Stimulated activated CD4-positive, alpha-beta T cell treated with anti-CD3 and anti-CD28 coated beads, Interleukin-1b, Interleukin-23, amount 100 ng/mL, for 1 hour (primary cell): ENCODE measurements around the gene TECPR2.
"Not testable (repeated sequence)": the region's sequence is repeated elsewhere in the genome, so short reads cannot be mapped to it uniquely, and the experiment has no call there.

ENCODE experiments used
- DNase-seq, 2 donors: peaks; one replicate each; pipeline ENCODE4 v3.0.0-alpha.2; 2020; ENCODE audit warnings: low read depth in 2 of 2

The TECPR2 gene

DNA sequence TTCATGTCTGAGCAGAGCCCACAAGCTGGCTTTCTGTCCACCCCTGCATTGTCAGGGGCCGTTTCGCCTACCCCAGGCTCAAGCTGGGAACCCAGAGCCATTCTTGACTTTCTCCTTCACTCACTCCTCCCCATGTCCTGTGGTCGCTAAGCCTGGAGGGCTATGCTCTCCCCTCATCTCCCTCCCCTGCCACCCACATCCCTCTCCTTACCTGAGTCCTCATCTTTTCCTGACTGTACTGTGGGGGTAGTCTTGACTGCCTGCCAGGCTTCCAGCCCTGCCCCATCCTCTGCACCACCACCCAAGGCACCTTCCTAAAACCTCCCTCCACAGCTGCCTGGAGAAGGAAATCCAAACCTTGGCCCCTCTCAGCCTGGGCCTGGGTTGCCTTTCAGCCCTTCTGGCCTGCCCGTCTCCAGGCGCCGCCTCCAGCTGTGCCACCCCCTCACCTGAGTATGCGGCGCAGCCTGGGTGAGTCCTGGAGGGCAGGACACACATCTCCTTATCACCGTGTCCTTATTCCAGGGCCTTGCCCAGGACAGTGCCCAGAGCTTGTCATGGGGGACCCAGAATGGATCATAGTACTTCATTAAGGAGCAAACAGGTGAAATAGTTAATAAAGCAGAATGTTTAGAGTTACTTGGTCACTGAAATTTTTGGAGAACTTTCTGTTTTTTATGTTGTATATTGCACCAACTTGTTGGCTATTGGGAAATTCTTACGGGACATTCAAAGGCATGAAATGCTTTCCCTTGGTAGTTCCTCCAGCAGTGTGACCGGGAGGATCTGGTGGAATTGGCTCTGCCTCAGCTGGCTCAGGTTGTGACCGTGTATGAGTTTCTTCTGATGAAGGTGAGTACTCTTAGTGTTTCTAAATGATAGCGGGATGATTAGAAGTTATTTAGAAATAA, 28.7 kb upstream of the TECPR2 start:
- no peak for DNase-seq

DNA sequence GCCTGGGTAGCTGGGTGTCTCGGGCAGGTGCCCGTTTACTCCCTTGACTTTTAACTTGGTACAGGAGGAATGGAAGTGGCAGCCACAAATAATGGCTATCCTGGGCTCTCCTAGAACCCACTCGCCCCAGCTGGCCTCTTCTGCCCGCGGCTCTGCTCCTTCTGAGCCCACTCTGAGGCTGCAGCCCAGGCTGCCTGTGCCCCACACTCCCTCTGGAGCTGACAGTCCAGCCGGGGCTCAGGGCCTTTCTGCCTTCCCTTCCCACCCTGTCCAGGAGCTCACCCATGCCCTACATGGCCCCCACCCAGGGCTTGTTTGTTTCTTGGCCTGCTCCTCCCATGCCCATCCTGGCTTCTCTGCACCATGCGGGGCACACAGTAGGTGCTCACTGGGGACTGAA, 27.6 kb upstream of the TECPR2 start:
- DNase-seq = no peak

DNA sequence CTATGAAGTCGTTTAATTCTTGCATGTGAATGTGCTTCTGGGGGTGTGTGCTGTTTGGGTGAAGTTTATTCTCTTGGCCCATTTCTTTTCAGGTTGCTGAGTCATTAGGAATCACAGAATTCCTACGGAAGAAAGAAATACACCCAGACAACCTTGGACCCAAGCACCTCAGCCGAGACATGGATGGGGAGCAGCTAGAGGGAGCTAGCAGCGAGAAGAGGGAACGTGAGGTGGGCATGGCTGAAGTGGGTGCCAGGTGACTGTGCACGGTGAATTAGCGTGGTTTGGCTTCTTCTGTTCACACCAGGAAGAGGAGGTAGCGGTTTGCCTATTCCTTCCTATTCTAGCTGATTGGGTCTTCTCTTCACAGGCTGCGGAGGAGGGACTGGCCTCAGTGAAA, 24.0 kb upstream of the TECPR2 start:
- no peak for DNase-seq

DNA sequence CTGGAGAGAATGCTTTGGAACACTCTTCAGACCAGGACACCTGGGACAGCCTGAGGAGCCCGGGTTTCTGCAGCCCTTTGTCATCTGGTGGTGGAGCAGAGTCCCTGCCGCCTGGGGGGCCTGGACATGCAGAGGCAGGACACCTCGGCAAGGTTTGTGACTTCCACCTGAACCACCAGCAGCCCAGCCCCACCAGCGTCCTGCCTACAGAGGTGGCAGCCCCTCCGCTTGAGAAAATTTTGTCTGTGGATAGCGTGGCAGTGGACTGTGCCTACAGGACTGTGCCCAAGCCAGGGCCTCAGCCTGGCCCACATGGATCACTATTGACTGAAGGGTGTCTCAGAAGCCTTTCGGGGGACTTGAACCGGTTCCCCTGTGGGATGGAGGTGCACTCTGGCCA, 21.2 kb upstream of the TECPR2 start:
- DNase-seq = no peak

DNA sequence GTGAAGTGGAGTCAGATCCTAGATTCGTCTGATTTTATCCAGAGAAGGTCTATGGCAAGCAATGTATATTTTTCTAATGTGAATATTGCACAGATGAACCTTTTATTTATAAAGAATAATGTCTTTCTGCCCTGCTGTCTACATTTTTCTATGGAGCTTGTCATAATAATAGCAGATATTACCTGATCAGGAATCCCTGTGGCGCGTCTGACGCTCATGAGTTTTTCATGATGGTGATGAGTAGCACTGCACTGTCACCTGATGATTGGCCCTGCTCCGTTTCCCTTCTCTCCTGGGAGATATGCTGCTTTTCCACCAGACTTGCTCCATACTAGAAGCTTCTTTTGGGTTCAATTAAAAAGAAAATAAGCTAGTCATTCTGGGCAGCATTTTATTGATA, 20.5 kb upstream of the TECPR2 start:
- DNase-seq = no peak

DNA sequence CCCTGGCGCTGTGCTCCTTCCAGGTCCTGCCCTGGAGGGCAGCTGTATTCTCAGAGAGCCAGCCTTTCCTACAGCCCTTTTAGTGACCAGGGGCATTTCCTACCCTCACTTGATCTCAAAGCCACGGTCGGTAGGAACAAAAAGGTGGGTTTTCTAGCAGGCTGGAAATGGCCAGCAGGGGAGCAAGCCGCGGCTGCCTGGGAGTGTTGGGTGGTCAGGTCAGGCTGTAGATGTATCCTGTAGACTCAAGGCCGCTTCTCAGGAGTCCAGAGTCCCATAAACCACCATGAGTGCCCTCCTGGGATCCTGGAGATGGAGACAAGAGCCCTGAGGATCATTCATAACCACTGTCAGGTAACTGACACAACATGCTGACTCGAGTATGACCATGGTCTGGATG, 18.7 kb upstream of the TECPR2 start:
- DNase-seq = no peak

DNA sequence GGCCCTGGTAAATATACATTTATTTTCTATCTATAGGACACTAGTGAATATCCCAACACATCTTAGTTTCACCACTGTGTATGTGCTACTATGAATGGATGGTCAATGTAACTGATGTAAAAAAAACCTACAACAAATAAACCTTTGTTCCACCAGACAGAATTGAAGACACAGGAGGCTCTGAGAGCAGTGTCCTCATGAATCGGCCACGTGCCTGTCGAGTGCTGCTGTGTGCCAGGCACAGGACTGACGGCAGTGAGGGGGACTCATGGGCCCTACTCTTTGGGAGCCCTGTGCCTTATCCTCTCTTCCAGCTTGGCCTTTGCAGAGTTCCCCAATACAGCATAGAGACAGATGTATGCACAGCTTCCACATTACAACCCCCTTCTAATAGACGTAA, 18.3 kb upstream of the TECPR2 start:
- DNase-seq = no peak

DNA sequence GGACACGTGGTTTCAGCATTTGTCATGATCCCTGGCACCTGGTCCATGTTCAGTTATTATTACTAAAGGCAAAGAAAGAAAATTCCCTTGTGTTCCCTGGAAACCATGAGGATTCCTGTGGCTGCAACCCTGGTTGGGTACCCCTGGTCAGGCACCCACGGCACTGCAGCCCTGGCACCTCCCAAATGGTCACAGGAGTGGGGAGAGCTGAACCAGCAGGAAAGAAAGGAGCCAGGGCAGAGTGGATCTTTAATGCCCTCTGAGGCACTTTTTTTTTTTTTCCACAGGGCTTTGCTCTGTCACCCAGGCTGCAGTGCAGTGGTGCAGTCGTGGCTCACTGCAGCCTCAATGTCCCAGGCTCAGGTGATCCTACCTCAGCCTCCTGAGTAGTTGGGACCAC, 17.5 kb upstream of the TECPR2 start:
- DNase-seq = no peak

DNA sequence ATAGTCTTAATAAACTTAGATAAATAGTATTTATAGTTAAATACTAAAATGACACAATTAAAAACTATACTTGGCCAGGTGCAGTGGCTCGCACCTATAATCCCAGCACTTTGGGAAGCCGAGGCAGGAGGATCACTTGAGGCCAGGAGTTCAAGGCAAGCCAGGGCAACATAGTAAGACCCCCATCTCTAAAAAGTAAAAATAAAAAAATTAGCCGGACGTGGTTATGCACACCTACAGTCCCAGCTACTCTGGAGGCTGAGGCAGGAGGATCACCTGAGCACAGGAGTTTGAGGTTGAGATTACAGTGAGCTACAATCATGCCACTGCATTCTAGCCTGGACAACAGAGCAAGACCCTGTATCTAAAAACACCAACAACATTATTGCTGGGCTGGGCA, 16.1 kb upstream of the TECPR2 start:
- no peak for DNase-seq

DNA sequence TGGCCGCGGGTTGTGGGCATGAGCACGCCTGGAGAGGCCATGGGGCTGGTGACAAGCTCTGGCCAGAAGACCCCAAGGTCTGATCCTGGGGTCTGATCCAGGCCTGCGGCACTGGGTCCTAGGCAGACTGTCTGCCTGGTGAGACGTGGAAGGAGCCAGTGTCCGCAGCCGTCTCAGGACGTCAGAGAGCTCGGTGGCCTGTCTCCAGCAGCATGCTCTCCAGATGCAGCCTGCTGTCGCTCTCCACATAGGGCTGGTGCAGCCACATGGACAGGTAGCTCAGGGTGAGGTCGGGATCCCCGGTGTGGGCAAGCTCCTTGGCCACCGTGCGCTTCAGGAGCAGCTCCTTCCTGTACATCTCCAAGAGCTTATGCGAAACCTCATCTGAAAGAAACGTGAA, 14.4 kb upstream of the TECPR2 start:
- DNase-seq = no peak

DNA sequence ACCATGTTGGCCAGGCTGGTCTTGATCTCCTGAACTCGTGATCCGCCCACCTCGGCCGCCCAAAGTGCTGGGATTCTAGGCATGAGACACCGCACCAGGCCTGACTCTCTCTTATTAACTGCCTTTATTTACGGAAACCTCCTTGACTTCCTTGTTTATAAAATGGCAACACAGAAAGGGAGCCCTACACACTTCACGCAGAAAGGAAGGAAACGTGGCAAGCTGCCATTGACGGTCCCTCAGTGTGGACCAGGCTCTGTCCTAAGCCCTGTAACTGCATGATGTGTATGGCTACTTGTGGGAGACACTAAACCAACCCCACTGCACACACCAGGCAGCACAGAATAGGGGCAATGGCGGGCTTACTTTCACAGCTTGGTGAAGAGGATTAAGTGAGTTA, 11.7 kb upstream of the TECPR2 start:
- no peak for DNase-seq

DNA sequence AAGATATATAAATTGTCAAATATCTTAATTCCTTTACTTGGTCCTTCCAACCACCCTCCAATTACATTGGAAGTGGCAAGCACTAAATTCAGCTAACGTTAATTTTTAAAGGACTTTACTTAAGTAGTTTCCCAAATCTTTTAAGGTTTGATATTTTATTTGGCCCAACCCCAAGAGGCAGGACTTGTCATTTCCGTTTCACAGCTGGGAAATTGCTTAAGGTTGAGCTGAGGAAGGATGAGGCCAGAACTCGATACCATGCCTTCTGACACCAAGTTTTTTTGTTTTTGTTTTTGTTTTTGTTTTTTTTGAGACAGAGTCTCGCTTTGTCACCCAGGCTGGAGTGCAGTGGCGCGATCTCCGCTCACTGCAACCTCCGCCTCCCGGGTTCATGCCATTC, 11.1 kb upstream of the TECPR2 start:
- not testable (repeated sequence) for DNase-seq

DNA sequence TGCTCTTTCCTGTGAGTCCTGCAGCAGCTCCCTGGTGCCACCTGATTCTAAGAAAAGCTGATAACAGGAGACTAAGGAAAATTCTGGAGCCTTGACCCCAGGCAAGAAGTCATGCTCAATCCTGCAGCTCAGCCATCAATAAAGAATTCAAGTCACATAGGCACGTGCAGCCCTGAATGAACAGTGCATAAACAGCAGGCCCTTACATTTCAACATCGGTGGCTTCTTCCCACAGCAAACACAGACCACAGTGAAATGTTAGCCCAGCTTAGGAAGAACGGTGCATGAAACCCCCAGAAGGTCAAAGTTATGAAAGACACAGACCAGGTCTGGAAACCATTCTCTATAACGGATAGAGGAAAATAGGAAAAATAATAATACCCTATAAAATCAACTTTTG, 10.5 kb upstream of the TECPR2 start:
- no peak for DNase-seq

DNA sequence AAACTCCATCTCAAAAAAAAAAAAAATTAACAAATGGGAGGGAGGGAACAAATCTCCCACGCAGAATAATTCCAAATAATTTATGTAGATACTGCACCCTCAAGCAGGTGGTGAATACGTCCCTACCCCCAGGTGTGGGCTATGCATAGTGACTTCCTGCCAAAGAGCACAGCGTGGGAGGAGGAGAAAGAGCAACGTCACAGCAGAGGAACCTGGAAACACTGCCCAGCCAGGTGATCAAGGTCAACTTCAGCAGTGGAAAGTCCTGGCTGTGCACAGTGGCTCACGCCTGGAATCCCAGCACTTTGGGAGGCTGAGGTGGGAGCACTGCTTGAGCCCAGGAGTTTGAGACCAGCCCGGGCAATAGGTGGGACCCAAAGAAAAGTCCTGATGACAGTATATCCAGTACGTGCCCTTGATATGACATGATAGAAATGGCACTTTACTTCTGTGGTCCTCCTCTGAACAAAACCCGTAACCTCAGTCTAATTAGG, 9.6 kb upstream of the TECPR2 start:
- no peak for DNase-seq

DNA sequence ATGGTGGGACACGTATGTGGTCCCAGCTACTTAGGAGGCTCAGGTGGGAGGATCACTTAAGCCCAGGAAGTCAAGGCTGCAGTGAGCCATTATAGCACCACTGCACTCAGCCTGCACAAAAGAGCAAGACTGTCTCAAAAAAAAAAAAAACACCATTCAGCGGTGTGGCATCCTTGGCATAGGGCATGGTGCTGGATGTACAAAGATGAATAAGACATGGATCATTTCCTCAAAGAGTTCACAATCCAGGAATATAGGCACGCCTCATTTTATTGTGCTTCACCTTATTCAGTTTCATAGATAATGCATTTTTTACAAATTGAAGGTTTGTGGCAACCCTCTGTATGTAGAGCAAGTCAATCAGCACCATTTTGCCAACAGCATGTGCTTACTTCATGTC, 6.5 kb upstream of the TECPR2 start:
- no peak for DNase-seq

DNA sequence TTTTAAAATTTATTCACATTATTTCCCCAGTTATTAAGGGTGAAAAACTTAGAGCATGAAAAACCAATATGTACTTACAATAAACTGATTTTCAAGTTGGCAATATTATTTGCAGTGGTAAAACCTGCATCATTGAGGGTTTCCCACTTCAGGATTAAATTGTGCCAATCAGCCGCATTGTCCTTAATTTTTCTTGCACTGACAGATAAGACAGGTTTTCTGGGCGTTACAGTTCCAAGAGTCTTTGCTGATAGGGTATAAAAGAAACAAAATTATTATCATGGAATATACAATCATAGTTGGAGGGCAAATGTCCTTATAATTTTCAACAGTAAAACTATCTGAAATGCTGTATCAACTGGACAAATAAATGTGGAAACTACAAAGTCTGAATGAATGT, 3.4 kb upstream of the TECPR2 start:
- no peak for DNase-seq

DNA sequence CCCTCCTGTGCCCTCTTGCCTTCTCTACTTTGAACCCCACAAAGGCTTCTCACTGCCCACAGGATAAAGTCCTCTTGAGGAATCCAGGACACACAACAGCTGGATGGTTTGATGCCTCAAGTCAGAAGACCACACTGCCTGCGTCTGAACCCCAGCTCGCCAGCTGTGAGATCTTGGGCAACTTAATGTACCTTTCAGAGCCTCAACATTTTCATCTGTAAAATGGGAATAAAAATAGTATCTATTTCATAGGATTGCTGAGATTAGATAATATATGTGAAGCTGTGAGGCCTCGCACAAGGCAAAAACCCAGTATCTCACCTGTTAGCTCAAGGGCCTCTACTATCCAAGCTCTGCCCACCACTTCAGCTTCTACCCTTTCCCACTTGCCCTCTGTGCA, 2.4 kb upstream of the TECPR2 start:
- DNase-seq = no peak

DNA sequence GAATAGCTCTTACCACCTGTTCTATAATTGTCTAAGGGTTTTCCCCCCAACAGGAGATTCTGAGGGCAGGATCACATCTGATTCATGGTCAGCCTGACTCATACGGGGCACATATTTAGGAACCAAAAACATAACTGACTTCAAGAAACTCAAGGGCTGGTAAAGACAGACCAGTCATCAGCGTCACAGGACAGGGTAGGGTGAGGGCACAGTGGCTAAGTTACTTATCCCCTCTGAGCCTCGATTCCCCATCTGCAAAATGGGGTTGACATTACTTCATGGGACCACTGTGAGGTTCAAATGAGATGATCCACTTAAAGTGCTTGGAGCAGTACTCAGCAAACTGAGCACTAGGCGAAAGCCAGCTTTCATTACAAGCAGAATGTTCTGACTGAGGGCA, 657 bp upstream of the TECPR2 start:
- DNase-seq = peak in 1 of 2 donors; percentile 17

DNA sequence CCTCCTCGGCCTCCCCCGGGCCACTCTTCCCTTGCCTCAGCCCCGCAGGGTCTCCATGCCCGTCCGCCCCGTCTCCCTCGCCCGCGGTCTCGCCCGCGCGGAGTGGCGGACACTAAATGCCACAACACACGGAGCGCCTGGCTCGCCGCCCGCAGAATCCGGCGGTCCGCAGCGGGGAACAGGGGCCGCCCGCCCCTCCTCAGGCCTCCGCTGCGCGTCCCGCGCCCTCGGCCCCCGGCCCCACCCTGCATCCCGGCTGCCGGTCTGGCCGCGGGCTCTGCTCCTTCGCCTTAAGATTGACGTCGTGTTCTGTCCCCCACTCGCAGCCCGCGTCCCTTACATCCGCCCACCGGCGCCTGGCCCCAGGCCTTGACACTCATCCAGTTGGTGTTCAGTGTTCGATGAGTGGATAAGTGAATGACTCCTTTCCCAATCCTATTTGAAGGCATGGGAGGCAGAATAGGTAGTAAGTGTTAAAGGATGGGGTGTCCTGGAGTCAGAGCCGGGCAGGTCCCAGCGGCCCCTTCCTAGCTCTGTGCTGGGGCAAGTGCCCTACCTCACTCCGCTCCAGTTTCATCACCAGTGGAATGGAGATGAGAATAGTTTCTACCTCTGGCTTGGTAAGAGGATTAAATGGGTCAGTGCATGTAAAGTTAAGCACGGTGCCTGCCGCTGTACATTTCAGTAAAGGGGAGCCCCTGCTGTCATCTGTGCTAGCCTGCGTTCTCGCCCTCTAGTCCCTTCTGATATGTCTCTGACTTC, 622 bp downstream of the TECPR2 start:
- DNase-seq = no peak

DNA sequence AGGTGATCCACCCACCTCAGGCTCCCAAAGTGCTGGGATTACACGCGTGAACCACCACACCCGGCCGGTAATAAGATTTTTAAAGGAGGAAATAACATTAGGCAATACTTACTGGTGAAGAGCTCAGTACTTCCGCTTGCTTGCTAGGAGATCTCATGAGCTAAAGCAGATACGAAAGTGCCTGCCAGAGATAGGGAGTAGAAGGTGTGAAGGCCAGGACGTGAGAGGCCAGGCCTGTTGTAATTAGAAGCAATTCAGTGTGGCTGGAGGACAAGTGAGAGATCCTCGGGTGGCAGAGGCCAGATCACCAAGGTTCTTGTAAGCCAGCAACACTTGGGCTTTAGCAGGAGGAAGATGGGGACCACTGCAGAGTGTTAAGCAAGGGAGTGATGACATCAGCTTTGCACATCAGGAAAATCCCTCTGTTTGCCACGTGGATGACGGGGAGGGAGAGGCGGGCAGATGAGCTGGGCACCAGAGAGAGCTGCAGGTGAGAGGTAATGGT, 7.6 kb downstream of the TECPR2 start:
- DNase-seq = no peak

DNA sequence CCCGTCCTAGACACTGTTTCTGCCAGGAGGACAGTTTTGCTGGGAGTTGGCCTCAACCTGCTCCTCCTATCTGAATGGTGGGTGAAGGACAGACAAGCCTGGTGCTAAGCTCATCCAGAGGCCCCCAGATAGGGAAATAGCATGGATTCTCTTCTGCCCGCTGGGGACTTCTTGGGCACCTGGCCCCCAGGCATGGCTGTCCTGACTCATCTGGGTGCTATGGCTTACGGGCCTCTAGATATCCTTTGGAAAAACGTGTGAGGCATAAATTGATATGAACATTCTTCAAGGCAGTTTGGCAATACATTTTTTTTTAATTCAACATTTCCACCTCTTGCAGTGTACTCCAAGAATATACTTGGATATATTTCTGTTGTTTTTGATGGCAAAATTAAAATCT, 8.6 kb downstream of the TECPR2 start:
- no peak for DNase-seq

DNA sequence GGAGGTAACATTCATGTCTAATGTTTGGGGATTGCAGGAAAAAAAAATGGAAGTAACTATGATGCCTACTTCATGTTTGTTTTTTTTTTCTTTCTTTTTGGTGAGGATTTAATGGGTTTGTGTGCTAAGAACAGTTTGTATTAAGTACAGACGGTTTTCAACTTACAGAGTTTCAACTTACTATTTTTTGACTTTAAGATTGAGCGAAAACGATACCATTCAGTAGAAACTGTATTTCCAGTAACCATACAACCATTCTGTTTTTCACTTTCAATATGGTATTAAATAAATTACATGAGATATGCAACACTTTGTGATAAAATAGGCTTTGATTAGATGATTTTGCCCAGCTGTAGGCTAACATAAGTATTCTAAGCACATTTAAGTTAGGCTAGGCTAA, 10.4 kb downstream of the TECPR2 start:
- DNase-seq = no peak

DNA sequence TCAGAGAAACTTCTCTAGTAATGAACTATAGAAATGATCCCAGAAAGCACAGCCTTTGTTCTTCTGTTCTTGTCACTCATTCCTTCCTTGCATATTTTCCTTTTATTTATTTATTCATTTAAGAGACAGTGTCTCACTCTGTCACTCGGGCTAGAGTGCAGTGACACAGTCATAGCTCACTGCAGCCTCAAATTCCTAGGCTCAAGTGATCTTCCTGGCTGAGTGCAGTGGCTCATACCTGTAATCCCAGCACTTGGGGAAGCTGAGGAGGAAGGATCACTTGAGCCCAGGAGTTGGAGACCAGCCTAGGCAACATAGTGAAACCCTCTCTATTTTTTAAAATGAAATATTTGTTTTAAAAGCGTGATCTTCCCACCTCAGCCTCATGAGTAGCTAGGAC, 11.5 kb downstream of the TECPR2 start:
- DNase-seq = no peak
